OCI-LY3 (cell line): Measurements from ENCODE around the gene E2F3.

Source experiments
- CTCF ChIP-seq: fragments of 200-600, 300-600 bp; sonication (generic); IDR thresholded peaks from 2 replicates; pipeline ENCODE4 v1.5.1; 2014; ENCODE audit warnings: antibody characterized with exemption, low read length, low read depth
- EZH2phosphoT487 ChIP-seq: fragments of 200-600 bp; shearing (Covaris generic); IDR thresholded peaks from 2 replicates; pipeline ENCODE4 v1.6.1; 2018; ENCODE audit warnings: antibody characterized with exemption, mixed run types, low read depth

- TF ChIP-seq CTCF = no peak
- TF ChIP-seq EZH2phosphoT487 = no peak
These were observed 338 bp downstream of the E2F3 start for GRCh38 chr6:20402092-20402341.
